ENCODE measurements around the gene CYP2A6. TPM values are rescaled to one million over a fixed set of nuclear protein-coding genes. Genes with fewer than 3 reads are reported as not detected.
A peak's percentile ranks its signal among the peaks of the same experiment; 100 is the strongest.

The CYP2A6 gene
- polyA plus RNA-seq, 1 of the 3 experiments (the other 2 are of a cell fraction): not detected

GRCh38 chr19:40800339-40800996 is 49.8 kb downstream of the CYP2A6 start:
- no peaks in the 10 kb centered on the region for H3K27me3 ChIP-seq (ENCODE audit: insufficient read depth)
- peaks cover 13% of the 10 kb centered on the region for H3F3A ChIP-seq (replicated peaks; ENCODE audit: insufficient read depth)
- DNase-seq: no peak
- peaks cover 35 to 58% of the 10 kb centered on the region in 2 experiments; a peak in 2 of 4 replicates for H3K4me1 ChIP-seq (ENCODE audit: control insufficient read depth in 1 of 2, insufficient read depth in 2 of 2, low read depth in 1 of 2, low read length in 1 of 2)
- peak overlapping the region in 1 of 2 experiments; percentile 53; a peak in 1 of 4 replicates for H3K27ac ChIP-seq (ENCODE audit: low read depth in 2 of 2, low read length in 1 of 2)
- POLR2A ChIA-PET: interaction anchor here (0.9 kb wide), 1 partner anchor 23 kb away, joined by 4 read pairs; the partner anchor contains the start of gene RAB4B
- H3K9me2 ChIP-seq: no peaks in the 10 kb centered on the region
- peak overlapping the region; percentile 71 to 80 for H3K4me3 ChIP-seq (ENCODE audit: low read depth in 2 of 2, low read length in 1 of 2)
- CTCF ChIA-PET: interaction anchor here (0.9 to 1.3 kb wide), 2 partner anchors 9 to 137 kb away, joined by 3 read pairs; no protein-coding TSS in a partner anchor
- H3K79me2 ChIP-seq (ENCODE audit: insufficient read depth): peaks cover 64% of the 10 kb centered on the region
- peak overlapping the region; percentile 98 for H3K4me2 ChIP-seq
- H4K20me1 ChIP-seq (ENCODE audit: insufficient read depth): peaks cover 59% of the 10 kb centered on the region
- TF ChIP-seq TAF1 (IDR thresholded peaks at IDR 0.05; ENCODE audit: borderline replicate concordance, low read depth, low read length) (no peak), SMC3 (IDR thresholded peaks at IDR 0.05; ENCODE audit: low read depth, low read length) (no peak), FOSL2 (IDR thresholded peaks at IDR 0.05; ENCODE audit: borderline replicate concordance, low read depth) (no peak), ELF1 (IDR thresholded peaks at IDR 0.05) (no peak), FOXJ3 (CRISPR knock-in tag; IDR thresholded peaks at IDR 0.05) (no peak), FOXM1 (IDR thresholded peaks at IDR 0.05; ENCODE audit: low read depth) (no peak), IRF3 (IDR thresholded peaks at IDR 0.05; ENCODE audit: low read depth, low read length) (no peak), GABPA (IDR thresholded peaks at IDR 0.05; ENCODE audit: low read depth) (no peak), CHD2 (IDR thresholded peaks at IDR 0.05; ENCODE audit: low read length, partially characterized antibody) (no peak)
- TF ChIP-seq, protein P1, sequence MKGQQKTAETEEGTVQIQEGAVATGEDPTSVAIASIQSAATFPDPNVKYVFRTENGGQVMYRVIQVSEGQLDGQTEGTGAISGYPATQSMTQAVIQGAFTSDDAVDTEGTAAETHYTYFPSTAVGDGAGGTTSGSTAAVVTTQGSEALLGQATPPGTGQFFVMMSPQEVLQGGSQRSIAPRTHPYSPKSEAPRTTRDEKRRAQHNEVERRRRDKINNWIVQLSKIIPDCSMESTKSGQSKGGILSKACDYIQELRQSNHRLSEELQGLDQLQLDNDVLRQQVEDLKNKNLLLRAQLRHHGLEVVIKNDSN (IDR thresholded peaks at IDR 0.05; ENCODE audit: borderline replicate concordance, low read depth): no peak
- no peaks in the 10 kb centered on the region for H3K9me3 ChIP-seq
- H2AFZ ChIP-seq (ENCODE audit: low read depth): no peak overlapping the region
- peaks cover 21 to 32% of the 10 kb centered on the region in 2 experiments for H3K36me3 ChIP-seq (replicated peaks in 1 of 2; ENCODE audit: control insufficient read depth in 1 of 2, insufficient read depth in 2 of 2, low read length in 1 of 2)
- WGBS (ENCODE audit: low lambda C conversion rate): 74% methylated on average over 21 of the region's 27 CpGs
- peak overlapping the region; percentile 83 for H3K9ac ChIP-seq

GRCh38 chr19:40799558-40800338 is 50.5 kb downstream of the CYP2A6 start:
- H3K9me3 ChIP-seq: no peaks in the 10 kb centered on the region
- H3K27ac ChIP-seq (ENCODE audit: low read depth in 2 of 2, low read length in 1 of 2): peak overlapping the region; percentile 53 to 81
- peak overlapping the region; percentile 83 for H3K9ac ChIP-seq
- H3K79me2 ChIP-seq (ENCODE audit: insufficient read depth): peaks cover 57% of the 10 kb centered on the region
- POLR2A ChIA-PET: interaction anchor here (1.9 to 3.6 kb wide), 2 partner anchors 22 to 49 kb away, joined by 11 to 31 read pairs; partner anchors contain the start of genes ACTMAP, RAB4B and SNRPA
- TF ChIP-seq CHD2 (IDR thresholded peaks at IDR 0.05; ENCODE audit: low read length, partially characterized antibody) (peak; percentile 14), POLR2AphosphoS5 (IDR thresholded peaks at IDR 0.05; ENCODE audit: low read depth, low read length) (no peak)
- peak overlapping the region; percentile 71 to 80 for H3K4me3 ChIP-seq (ENCODE audit: low read depth in 2 of 2, low read length in 1 of 2)
- no peaks in the 10 kb centered on the region for H3K27me3 ChIP-seq (ENCODE audit: insufficient read depth)
- peaks cover 52% of the 10 kb centered on the region for H4K20me1 ChIP-seq (ENCODE audit: insufficient read depth)
- H3K9me2 ChIP-seq: no peaks in the 10 kb centered on the region
- H3F3A ChIP-seq (replicated peaks; ENCODE audit: insufficient read depth): peaks cover 9% of the 10 kb centered on the region
- H3K4me1 ChIP-seq (ENCODE audit: control insufficient read depth in 1 of 2, insufficient read depth in 2 of 2, low read depth in 1 of 2, low read length in 1 of 2): peaks cover 35 to 50% of the 10 kb centered on the region in 2 experiments; a peak in 2 of 4 replicates
- H3K36me3 ChIP-seq (replicated peaks in 1 of 2; ENCODE audit: control insufficient read depth in 1 of 2, insufficient read depth in 2 of 2, low read length in 1 of 2): peaks cover 21 to 28% of the 10 kb centered on the region in 2 experiments
- CTCF ChIA-PET: interaction anchor here (0.9 to 3.7 kb wide), 4 partner anchors 10 to 137 kb away, joined by 3 to 20 read pairs (median 7); partner anchors contain the start of gene RAB4B
- no peak overlapping the region for H2AFZ ChIP-seq (ENCODE audit: low read depth)
- peak overlapping the region; percentile 98 for H3K4me2 ChIP-seq
- WGBS (ENCODE audit: low lambda C conversion rate): 6% methylated on average over 23 of the region's 40 CpGs
- peak; percentile 69 for DNase-seq

Measured in SK-N-SH (cell line).